GM18498 (cell line): ENCODE data around the gene ACP5.
"Not testable (repeated sequence)": the region's sequence is repeated elsewhere in the genome, so short reads cannot be mapped to it uniquely, and the experiment has no call there.

Experiments
- ATAC-seq: cut with Tn5 transposase; IDR thresholded peaks from one replicate; pipeline ENCODE4 v1.9.1; 2021; ENCODE audit warnings: mild to moderate bottlenecking, moderate library complexity; ENCODE audit not compliant: unreplicated experiment

ACP5 gene

DNA sequence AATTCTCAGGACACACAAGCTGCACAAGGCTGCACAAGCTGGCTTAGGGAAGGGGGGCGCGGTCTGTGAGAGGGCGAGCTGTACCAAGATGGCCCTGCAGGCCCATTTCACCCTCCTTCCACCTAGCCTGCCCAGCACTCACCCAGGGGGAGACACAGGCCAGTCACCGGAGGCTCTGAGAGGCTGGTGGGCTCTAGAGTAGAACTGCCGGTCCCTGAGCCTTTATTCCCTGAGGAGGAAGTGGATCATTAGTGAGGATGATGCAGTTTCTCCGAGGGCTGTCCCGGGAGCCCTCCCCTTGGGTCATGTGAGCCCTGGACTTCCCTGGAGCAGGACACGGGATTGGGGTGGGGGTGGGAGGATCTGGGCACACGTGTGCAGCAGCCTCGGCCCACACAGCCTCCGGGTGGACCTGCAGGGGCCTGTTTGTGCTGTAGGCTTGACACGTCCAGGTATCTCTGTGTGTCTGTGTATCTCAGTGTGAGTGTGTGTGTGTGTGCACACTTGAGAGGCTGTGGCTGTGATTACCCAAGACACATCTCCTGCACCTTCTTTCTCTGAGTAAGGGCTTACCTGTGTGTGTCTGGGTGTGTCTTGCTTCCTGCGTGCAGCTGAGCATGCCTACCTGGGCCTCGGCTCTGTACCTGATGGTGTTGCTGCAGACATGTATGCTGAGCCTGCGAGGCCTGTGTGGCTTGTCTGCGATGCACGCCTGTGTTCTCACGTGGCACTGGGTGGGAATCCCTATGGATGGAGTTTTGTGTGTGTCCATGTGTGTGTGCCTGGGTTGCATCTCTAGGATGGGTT lies at the start of gene ACP5:
Gene ACP5 (minus strand): TSS at position 195 of the 807 bp plus-strand sequence. CDS start 328 bp downstream, outside the sequence.
- ATAC-seq, result no peak

GRCh38 chr19:11626252-11626651 lies 48.8 kb upstream of the ACP5 start:
- ATAC-seq, result no peak

GRCh38 chr19:11624069-11624463 lies 46.6 kb upstream of the ACP5 start:
- ATAC-seq, result no peak

DNA sequence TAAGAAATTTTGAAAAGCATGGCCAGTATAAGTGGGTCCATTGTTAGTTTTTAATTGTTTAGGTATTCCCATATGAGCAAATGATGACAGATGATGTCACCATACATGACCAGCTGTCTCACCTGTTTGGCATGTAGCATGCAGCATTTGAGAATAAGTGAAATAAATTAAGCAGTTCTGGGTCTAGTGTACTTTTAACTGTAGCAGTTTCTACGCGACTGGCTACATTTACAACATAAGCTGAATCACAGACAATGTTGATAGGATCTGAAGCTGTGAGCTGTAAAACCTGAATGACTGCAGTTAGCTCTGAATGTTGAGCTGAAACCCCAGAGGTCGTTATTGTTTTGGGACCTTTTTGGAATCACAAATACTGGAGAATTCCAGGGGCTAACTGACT lies 45.0 kb upstream of the ACP5 start:
- ATAC-seq, result not testable (repeated sequence)

DNA sequence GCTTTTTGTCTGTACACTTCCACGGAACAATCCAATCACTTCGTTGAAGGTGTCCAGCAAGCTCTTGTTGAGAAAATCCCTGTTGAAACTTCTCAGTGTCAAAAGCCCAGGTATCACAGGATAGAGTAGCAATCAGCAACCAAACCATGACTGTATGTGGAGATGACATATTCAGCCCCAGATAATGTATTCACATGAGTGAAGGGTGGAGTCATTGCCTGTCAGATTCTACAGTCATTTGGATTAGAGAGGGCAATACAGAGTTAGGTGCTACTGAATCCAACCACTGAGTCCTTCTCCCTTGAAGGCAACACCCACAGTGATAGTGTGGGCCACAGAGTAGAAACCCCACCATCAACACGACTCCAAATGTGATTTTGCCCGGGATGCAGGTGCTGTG lies 43.1 kb upstream of the ACP5 start:
- ATAC-seq, result no peak

- ATAC-seq, result no peak
These were observed 40.0 kb upstream of the ACP5 start for GRCh38 chr19:11617180-11618062.

- ATAC-seq, result no peak
These were observed 35.5 kb upstream of the ACP5 start for GRCh38 chr19:11612816-11613511.

DNA sequence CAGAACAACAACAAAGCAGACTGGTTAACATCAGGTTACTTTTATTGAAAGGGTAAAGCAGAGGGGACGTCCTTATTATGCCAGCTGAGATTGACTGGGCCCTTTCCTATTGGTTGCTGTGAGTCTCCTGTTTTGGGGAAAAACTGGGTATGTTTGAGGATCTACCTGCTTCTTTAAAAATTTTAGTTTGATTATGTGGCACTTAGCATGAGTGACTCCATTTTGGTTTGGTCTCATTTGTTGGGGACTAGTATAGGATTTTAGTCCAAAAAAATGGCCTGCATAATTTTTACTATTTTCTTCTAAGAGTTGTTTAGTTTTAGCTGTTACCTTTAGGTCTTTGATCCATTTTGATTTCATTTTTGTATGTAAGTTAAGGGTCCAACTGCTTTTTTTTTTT lies 34.3 kb upstream of the ACP5 start:
- ATAC-seq, result no peak

DNA sequence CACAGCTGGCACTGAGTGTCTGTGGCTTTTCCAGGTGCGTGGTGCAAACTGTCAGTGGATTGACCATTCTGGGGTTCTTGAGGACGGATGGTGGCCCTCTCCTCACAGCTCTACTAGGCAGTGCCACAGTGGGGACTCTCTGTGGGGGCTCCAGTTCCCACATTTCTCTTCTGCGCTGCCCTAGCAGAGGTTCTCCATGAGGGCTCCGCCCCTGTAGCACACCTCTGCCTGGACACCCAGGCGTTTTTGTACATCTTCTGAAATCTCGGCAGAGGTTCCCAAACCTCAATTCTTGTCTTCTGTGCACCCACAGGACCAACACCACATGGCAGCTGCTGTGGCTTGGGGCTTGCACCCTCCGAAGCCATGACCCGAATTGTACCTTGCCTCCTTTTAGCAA lies 29.0 kb upstream of the ACP5 start:
- no peak for ATAC-seq

DNA sequence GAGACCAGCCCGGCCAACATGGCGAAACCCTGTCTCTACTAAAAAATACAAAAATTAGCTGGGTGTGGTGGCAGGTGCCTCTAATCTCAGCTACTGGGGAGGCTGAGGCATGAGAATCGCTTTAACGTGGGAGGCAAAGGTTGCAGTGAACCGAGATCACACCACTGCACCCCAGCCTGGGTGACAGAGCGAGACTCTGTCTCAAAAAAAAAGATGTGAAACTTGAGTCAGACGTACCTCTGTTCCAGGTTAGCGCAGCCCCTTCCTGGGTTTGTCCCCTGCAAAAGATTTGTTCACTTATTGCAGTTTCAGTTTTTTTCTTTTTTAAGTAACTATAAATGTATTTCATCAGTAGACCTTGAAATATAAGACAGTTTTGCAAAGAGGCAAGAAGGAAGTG lies 22.3 kb upstream of the ACP5 start:
- not testable (repeated sequence) for ATAC-seq

DNA sequence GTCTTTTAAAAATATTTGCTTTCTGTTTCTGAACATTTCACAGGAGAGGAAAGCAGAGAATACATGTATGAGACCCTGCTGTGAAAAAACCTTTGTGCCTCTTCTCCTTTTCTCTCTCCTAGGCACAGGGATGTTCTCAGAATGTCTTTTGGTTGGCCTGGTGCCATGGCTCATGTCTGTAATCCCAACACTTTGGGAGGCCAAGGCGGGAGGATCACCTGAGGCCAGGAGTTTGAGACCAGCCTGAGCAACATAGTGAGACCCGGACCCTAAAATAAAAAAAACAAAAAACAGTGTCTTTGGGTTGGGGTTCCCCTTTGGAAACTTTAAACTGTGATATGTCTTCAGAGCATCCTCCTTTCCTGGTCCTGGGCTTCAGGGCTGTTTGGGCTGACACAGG lies 21.3 kb upstream of the ACP5 start:
- ATAC-seq, result no peak

- ATAC-seq, result no peak
These were observed 20.6 kb upstream of the ACP5 start for GRCh38 chr19:11598103-11598483.

- peak; percentile 98 for ATAC-seq
These were observed 20.0 kb upstream of the ACP5 start, which contains the start of gene ZNF627 for GRCh38 chr19:11597202-11598102. Gene ZNF627, plus strand, starts transcription at chr19:11597483. Its CDS starts 145 bp downstream, at chr19:11597628.

DNA sequence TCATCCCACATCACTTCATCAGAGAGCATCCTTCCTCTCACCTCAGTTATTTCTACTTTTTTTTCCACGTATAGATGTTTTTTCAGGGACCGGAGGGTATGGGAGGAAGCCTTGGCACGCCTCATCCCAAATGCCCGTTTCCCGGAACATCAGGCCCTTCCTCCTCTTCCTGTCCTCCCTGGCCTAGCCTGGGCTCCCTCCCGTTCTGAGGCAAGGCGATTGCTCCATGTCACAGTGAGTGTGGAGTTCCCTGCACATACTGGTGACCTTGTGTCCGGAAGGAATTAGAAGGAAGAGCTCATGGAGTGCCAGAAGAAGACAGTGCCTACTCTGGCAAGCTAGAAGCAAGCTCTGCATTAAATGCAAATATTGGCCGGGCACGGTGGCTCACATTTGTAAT lies 18.7 kb upstream of the ACP5 start:
- ATAC-seq, result no peak

DNA sequence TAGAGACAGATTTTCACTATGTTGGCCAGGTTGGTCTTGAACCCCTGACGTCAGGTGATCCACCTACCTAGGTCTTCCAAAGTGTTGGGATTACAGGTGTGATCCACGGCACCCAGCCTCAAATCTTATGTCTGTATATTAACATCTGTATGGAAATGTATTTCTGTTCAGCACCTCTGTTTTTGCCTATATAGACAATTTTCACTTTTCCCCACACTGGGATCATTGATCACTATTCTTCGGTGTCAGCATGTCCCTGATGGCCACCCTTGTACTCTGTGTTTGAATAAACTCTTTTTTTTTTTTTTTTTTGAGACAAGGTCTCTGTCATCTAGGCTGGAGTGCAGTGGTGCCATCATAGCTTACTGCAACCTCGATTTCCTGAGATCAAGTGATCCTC lies 16.6 kb upstream of the ACP5 start:
- no peak for ATAC-seq

DNA sequence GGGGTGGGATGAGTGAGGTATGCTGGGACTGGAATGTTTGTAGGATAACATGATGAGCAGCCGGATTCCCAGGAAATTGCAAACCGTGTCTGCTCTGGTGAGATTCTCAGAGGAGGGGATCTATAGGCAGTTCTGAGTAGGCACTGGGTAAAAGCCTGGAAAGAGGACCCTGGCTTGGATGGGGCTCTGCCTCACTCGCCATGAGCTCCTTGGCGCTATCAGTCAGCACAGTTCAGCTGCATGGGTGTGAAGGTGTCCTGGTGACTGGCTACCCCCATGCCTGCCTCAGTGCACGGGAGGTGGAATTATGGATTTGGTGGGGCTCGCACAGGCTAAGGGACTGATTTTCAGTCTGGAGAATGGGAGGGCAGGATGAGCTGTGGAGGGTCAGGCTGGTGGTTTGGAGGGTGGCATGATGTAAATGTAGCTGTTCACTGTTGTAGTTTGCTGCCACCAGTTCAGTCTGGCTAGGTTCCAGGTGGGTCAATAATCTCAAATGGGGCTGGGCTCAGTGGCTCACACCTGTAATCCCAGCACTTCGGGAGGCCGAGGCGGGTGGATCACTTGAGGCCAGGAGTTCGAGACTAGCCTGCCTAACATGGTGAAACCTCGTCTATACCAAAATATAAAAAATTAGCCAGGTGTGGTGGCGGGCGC lies 10.7 kb upstream of the ACP5 start:
- ATAC-seq, result no peak

DNA sequence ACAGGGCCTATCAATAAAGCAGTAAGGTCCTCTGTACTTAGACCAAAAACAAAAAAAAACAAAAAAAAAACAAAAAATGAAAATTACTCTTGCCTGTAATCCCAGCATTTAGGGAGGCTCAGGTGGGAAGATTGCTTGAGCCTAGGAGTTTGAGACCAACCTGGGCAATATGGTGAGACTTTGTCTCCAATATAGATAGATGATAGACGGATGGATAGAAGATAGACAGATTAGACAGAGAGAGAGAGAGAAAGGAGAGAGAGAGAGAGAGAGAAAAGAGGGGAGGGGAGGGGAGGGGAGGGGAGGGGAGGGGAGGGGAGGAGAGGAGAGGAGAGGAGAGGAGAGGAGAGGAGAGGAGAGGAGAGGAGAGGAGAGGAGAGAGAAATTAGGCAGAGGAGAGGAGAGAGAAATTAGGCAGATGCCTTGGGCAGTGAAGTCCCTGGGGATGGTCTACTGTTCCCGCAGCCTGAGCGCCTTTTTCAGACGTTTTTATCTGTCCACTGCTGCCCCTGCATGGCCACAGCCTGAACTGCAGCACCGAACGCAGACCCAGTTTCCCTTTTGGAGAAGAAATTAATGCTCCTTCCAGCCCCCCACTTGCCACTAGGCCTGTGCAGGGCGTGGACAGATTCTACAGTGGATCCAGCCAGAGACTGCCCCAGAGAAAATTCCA lies 10.0 kb upstream of the ACP5 start:
- ATAC-seq, result no peak

GRCh38 chr19:11586331-11586730 lies 8.9 kb upstream of the ACP5 start:
- no peak for ATAC-seq

GRCh38 chr19:11581740-11582139 lies 4.3 kb upstream of the ACP5 start:
- peak; percentile 70 for ATAC-seq
